Measurements from ENCODE around the gene PRDX4. TPM values are rescaled to one million over a fixed set of nuclear protein-coding genes. Genes with fewer than 3 reads are reported as not detected.
"Not testable (repeated sequence)": the region's sequence is repeated elsewhere in the genome, so short reads cannot be mapped to it uniquely, and the experiment has no call there.

Gene PRDX4
- total and polyA plus RNA-seq, 2 donors from 2014 or later = 58.3 to 77.7 TPM

DNA sequence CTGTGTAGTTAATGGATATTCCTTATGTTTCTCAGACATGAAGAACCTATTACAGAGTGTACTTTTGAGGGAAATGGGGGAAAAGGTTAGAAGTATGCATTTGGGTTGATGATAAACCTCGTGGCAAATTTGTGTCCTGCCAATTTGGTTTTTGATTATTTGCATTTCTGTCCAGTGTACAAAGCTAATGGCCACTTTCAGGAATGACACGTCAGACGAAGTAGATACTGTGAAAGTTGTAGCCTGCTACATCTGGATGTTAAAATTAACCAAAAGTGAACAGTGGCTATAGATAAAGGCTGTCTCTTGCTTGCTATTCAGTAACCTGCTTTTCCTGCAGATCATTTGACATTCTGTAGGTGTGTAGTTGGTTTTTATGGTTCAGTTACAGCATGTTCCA, 1.0 kb downstream of the PRDX4 start:
- DNase-seq (peak in 1 of 5 donors; percentile 16), FAIRE-seq (no peak)
- Histone ChIP-seq H3K4me1 (ENCODE audit: control insufficient read depth in 2 of 3, insufficient read depth in 2 of 3, low read depth in 1 of 3, low read length in 3 of 3) (peaks cover 0 to 3% (median 0%) of the 10 kb centered on the region in 3 donors), H3K9me3 (ENCODE audit: control insufficient read depth in 2 of 3, insufficient read depth in 1 of 3, low read length in 3 of 3) (no peaks in the 10 kb centered on the region), H3K27ac (ENCODE audit: low read depth in 2 of 2, low read length in 2 of 2) (no peak overlapping the region), H3K4me3 (ENCODE audit: low read length in 3 of 3) (peak overlapping the region; percentile 41 to 69 (median 68)), H3K36me3 (ENCODE audit: control insufficient read depth in 2 of 3, insufficient read depth in 3 of 3, low read length in 3 of 3) (no peaks in the 10 kb centered on the region), H3K27me3 (ENCODE audit: control insufficient read depth, insufficient read depth, low read length) (no peaks in the 10 kb centered on the region), H3K9ac (ENCODE audit: low read length in 3 of 3) (peak overlapping the region in 1 of 3 donors; percentile 73)
- TF ChIP-seq, protein P1, sequence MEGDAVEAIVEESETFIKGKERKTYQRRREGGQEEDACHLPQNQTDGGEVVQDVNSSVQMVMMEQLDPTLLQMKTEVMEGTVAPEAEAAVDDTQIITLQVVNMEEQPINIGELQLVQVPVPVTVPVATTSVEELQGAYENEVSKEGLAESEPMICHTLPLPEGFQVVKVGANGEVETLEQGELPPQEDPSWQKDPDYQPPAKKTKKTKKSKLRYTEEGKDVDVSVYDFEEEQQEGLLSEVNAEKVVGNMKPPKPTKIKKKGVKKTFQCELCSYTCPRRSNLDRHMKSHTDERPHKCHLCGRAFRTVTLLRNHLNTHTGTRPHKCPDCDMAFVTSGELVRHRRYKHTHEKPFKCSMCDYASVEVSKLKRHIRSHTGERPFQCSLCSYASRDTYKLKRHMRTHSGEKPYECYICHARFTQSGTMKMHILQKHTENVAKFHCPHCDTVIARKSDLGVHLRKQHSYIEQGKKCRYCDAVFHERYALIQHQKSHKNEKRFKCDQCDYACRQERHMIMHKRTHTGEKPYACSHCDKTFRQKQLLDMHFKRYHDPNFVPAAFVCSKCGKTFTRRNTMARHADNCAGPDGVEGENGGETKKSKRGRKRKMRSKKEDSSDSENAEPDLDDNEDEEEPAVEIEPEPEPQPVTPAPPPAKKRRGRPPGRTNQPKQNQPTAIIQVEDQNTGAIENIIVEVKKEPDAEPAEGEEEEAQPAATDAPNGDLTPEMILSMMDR (IDR thresholded peaks at IDR 0.05; ENCODE audit: borderline replicate concordance, extremely low read depth, insufficient read depth) = no peak
- intact Hi-C loops (cut with DNase I) = no loop called here

GRCh38 chrX:23670528-23670927, 3.2 kb downstream of the PRDX4 start:
- DNase-seq = no peak
- intact Hi-C loops (cut with DNase I) = no loop called here
- TF ChIP-seq, protein P1 (IDR thresholded peaks at IDR 0.05; ENCODE audit: borderline replicate concordance, extremely low read depth, insufficient read depth) = no peak
- H3K4me1 ChIP-seq (ENCODE audit: control insufficient read depth in 2 of 3, insufficient read depth in 2 of 3, low read depth in 1 of 3, low read length in 3 of 3) = peaks cover 0 to 3% (median 0%) of the 10 kb centered on the region in 3 donors
- FAIRE-seq = no peak
- H3K4me3 ChIP-seq (ENCODE audit: low read length in 3 of 3) = no peak overlapping the region
- no peaks in the 10 kb centered on the region for H3K27me3 ChIP-seq (ENCODE audit: control insufficient read depth, insufficient read depth, low read length)
- H3K36me3 ChIP-seq (ENCODE audit: control insufficient read depth in 2 of 3, insufficient read depth in 3 of 3, low read length in 3 of 3) = no peaks in the 10 kb centered on the region
- H3K27ac ChIP-seq (ENCODE audit: low read depth in 2 of 2, low read length in 2 of 2) = no peak overlapping the region
- no peak overlapping the region for H3K9ac ChIP-seq (ENCODE audit: low read length in 3 of 3)
- no peaks in the 10 kb centered on the region for H3K9me3 ChIP-seq (ENCODE audit: control insufficient read depth in 2 of 3, insufficient read depth in 1 of 3, low read length in 3 of 3)

DNA sequence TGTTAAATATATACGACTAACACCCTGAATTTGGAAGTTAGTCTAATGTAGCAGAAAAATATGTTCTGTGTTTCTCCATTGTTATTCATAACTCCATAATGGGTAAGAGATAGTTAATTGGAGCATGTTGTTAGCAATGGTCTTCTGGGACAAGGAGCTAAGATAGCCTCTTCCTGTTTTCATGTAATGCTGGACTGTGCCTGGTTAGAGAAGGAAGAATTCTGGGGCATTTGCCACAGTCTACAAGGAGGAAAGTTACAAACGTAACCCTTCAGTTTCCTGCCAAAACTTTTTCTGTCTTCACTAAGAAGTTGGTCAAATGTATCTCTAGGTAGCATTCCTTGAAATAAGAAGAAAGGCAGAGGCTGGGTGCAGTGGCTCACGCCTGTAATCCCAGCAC, 5.8 kb downstream of the PRDX4 start:
- intact Hi-C loops (cut with DNase I) = no loop called here
- Histone ChIP-seq H3K27ac (ENCODE audit: low read depth in 2 of 2, low read length in 2 of 2) (no peak overlapping the region), H3K9ac (ENCODE audit: low read length in 3 of 3) (no peak overlapping the region), H3K27me3 (ENCODE audit: control insufficient read depth, insufficient read depth, low read length) (peaks cover 2% of the 10 kb centered on the region), H3K4me1 (ENCODE audit: control insufficient read depth in 2 of 3, insufficient read depth in 2 of 3, low read depth in 1 of 3, low read length in 3 of 3) (peaks cover 0 to 3% (median 0%) of the 10 kb centered on the region in 3 donors), H3K9me3 (ENCODE audit: control insufficient read depth in 2 of 3, insufficient read depth in 1 of 3, low read length in 3 of 3) (no peaks in the 10 kb centered on the region), H3K4me3 (ENCODE audit: low read length in 3 of 3) (no peak overlapping the region), H3K36me3 (ENCODE audit: control insufficient read depth in 2 of 3, insufficient read depth in 3 of 3, low read length in 3 of 3) (no peaks in the 10 kb centered on the region)
- TF ChIP-seq, protein P1 (IDR thresholded peaks at IDR 0.05; ENCODE audit: borderline replicate concordance, extremely low read depth, insufficient read depth) = no peak
- FAIRE-seq (no peak), DNase-seq (no peak)

DNA sequence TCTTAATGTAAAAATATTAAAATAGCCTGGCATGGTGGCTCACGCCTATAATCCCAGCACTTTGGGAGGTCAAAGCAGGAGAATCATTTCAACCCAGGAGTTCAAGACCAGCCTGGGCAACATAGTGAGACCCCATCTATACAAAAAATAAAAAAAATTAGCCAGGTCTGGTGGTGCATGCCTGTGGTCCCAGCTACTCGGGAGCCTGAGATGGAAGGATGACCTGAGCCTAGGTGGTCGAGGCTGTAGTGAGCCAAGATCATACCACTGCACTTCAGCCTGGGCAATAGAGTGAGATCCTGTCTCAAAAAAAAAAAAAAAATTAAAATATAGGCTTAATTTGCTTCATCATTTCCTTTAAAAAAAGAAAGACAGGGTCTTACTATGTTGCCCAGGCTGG, 9.2 kb downstream of the PRDX4 start:
- H3K4me1 ChIP-seq (ENCODE audit: control insufficient read depth in 2 of 3, insufficient read depth in 2 of 3, low read depth in 1 of 3, low read length in 3 of 3); intact Hi-C loops (cut with DNase I); H3K9ac ChIP-seq (ENCODE audit: low read length in 3 of 3); DNase-seq; H3K36me3 ChIP-seq (ENCODE audit: control insufficient read depth in 2 of 3, insufficient read depth in 3 of 3, low read length in 3 of 3); H3K27ac ChIP-seq (ENCODE audit: low read depth in 2 of 2, low read length in 2 of 2); H3K9me3 ChIP-seq (ENCODE audit: control insufficient read depth in 2 of 3, insufficient read depth in 1 of 3, low read length in 3 of 3); H3K27me3 ChIP-seq (ENCODE audit: control insufficient read depth, insufficient read depth, low read length); FAIRE-seq; H3K4me3 ChIP-seq (ENCODE audit: low read length in 3 of 3): not testable (repeated sequence)
